Osteoblast (primary cell): ENCODE measurements around the gene CD300A. TPM values are rescaled to one million over a fixed set of nuclear protein-coding genes. Genes with fewer than 3 reads are reported as not detected.

Experiments used
- DNase-seq: peaks from one replicate; pipeline ENCODE4 v3.0.0; 2011; ENCODE audit warnings: low spot score, mixed read lengths; ENCODE audit not compliant: insufficient read length; ENCODE audit errors: missing footprints
- H2AFZ ChIP-seq: 2 replicates; pipeline ENCODE4 v1.6.0; 2011; ENCODE audit warnings: mild to moderate bottlenecking, low read length
- H3K27ac ChIP-seq: 2 replicates; pipeline ENCODE4 v1.5.1; 2011; ENCODE audit warnings: mild to moderate bottlenecking, low read depth, low read length, moderate library complexity
- H3K27me3 ChIP-seq: 2 replicates; pipeline ENCODE4 v1.6.0; 2012; ENCODE audit warnings: mild to moderate bottlenecking, control low read depth, inconsistent platforms, low read length, moderate library complexity; ENCODE audit not compliant: insufficient read depth
- H3K36me3 ChIP-seq: 2 replicates; pipeline ENCODE4 v1.5.1; 2011; ENCODE audit warnings: mild to moderate bottlenecking, low read length, control low read depth, moderate library complexity; ENCODE audit not compliant: insufficient read depth
- H3K4me1 ChIP-seq: 2 replicates; pipeline ENCODE4 v1.5.1; 2011; ENCODE audit warnings: mild to moderate bottlenecking, low read length, control low read depth, moderate library complexity; ENCODE audit not compliant: insufficient read depth
- H3K4me2 ChIP-seq: 2 replicates; pipeline ENCODE4 v1.6.0; 2011; ENCODE audit warnings: mild to moderate bottlenecking, low read length; ENCODE audit not compliant: insufficient read depth
- H3K4me3 ChIP-seq: fragments of 200-600 bp; sonication (generic); 3 replicates; pipeline ENCODE4 v1.5.1; 2012; ENCODE audit warnings: mild to moderate bottlenecking, low read length, inconsistent platforms; ENCODE audit not compliant: insufficient read depth
- H3K79me2 ChIP-seq: 2 replicates; pipeline ENCODE4 v1.6.0; 2012; ENCODE audit warnings: mild to moderate bottlenecking, low read length, control low read depth, inconsistent platforms; ENCODE audit not compliant: insufficient read depth
- H3K9me3 ChIP-seq: 2 replicates; pipeline ENCODE4 v1.5.1; 2011; ENCODE audit warnings: low read depth, low read length, control low read depth
- H4K20me1 ChIP-seq: 2 replicates; pipeline ENCODE4 v1.6.0; 2012; ENCODE audit warnings: mild to moderate bottlenecking, low read length, control low read depth; ENCODE audit not compliant: insufficient read depth
- CTCF ChIP-seq: IDR thresholded peaks from 2 replicates; pipeline ENCODE4 v1.5.1; 2011; ENCODE audit warnings: mild to moderate bottlenecking, low read depth, low read length, moderate library complexity; ENCODE audit errors: extremely low read depth
- total RNA-seq: library from RNA; depleted of rRNA; stranded (reverse); fragments of >200 nt; gene quantifications from 2 replicates; pipeline ENCODE4 v1.2.3, GENCODE V29; 2012

The CD300A gene
- total RNA-seq, 1 donor: not detected

- no peak overlapping the region for H3K27ac ChIP-seq
- no peaks in the 10 kb centered on the region for H3K9me3 ChIP-seq
- H3K27me3 ChIP-seq: peaks cover 23% of the 10 kb centered on the region
- H3K4me1 ChIP-seq: no peaks in the 10 kb centered on the region
- no peaks in the 10 kb centered on the region for H4K20me1 ChIP-seq
- H3K4me2 ChIP-seq: no peak overlapping the region
- no peaks in the 10 kb centered on the region for H3K36me3 ChIP-seq
- no peak for TF ChIP-seq CTCF
- H3K4me3 ChIP-seq: no peak overlapping the region
- H3K79me2 ChIP-seq: no peaks in the 10 kb centered on the region
- DNase-seq: peak; percentile 80
- H2AFZ ChIP-seq: no peak overlapping the region
These were observed 30.6 kb upstream of the CD300A start for GRCh38 chr17:74435775-74436359.

GRCh38 chr17:74437702-74438101 is 28.7 kb upstream of the CD300A start:
- H3K4me2 ChIP-seq: no peak overlapping the region

GRCh38 chr17:74439691-74440567 is 26.5 kb upstream of the CD300A start:
- Histone ChIP-seq H2AFZ (no peak overlapping the region), H3K4me3 (no peak overlapping the region), H3K9me3 (no peaks in the 10 kb centered on the region), H3K36me3 (no peaks in the 10 kb centered on the region), H3K79me2 (no peaks in the 10 kb centered on the region), H3K4me2 (no peak overlapping the region), H3K27ac (no peak overlapping the region), H4K20me1 (no peaks in the 10 kb centered on the region), H3K27me3 (no peaks in the 10 kb centered on the region), H3K4me1 (no peaks in the 10 kb centered on the region)
- peak; percentile 51 for DNase-seq
- no peak for TF ChIP-seq CTCF

More at GRCh38 chr17:74437702-74438101, 28.7 kb upstream of the CD300A start:
- H3K36me3 ChIP-seq: no peaks in the 10 kb centered on the region
- H3K4me3 ChIP-seq: no peak overlapping the region
- H2AFZ ChIP-seq: no peak overlapping the region
- no peaks in the 10 kb centered on the region for H3K79me2 ChIP-seq
- no peak overlapping the region for H3K27ac ChIP-seq
- H3K27me3 ChIP-seq: peaks cover 9% of the 10 kb centered on the region
- H4K20me1 ChIP-seq: no peaks in the 10 kb centered on the region
- H3K9me3 ChIP-seq: no peaks in the 10 kb centered on the region
- peak; percentile 80 for DNase-seq
- TF ChIP-seq CTCF: peak; percentile 46
- no peaks in the 10 kb centered on the region for H3K4me1 ChIP-seq

- no peak for TF ChIP-seq CTCF
- no peak for DNase-seq
- H2AFZ ChIP-seq: no peak overlapping the region
- no peaks in the 10 kb centered on the region for H3K4me1 ChIP-seq
- H3K4me3 ChIP-seq: no peak overlapping the region
- H3K36me3 ChIP-seq: no peaks in the 10 kb centered on the region
- no peaks in the 10 kb centered on the region for H3K27me3 ChIP-seq
- no peak overlapping the region for H3K27ac ChIP-seq
- H3K9me3 ChIP-seq: no peaks in the 10 kb centered on the region
- no peak overlapping the region for H3K4me2 ChIP-seq
- no peaks in the 10 kb centered on the region for H3K79me2 ChIP-seq
- H4K20me1 ChIP-seq: no peaks in the 10 kb centered on the region
These were observed 24.9 kb upstream of the CD300A start for GRCh38 chr17:74441537-74441936.
